Middle frontal gyrus (tissue), 1 donor: ENCODE measurements around the gene OPCML.

Experiments used
- DNase-seq: peaks from one replicate; pipeline ENCODE4 v3.0.0-alpha.2; 2015; ENCODE audit warnings: low spot score; ENCODE audit errors: extremely low spot score

Gene OPCML

GRCh38 chr11:132685174-132685611 is 847.1 kb downstream of the OPCML start:
- no peak for DNase-seq

DNA sequence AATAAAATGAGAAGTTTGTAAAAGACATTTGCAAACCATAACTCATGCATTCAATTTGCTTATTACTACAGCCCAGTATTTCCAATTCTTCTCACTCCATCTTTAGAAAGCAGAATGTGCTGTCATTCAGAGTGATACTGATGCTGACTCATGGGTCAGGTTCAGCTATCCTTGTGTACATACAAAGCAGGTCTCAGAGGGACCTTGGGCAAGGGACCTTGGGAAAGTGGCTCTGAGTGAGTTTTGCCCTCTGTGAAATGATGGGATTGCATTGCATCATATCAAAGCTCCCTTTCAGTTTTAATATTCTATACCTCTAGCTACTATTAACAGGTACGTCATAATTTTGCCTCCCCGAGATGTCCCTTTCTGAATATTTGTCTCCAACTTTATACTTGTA is 848.7 kb downstream of the OPCML start:
- DNase-seq, result no peak

- DNase-seq, result no peak
Measured at GRCh38 chr11:132681971-132682370, 850.3 kb downstream of the OPCML start.

DNA sequence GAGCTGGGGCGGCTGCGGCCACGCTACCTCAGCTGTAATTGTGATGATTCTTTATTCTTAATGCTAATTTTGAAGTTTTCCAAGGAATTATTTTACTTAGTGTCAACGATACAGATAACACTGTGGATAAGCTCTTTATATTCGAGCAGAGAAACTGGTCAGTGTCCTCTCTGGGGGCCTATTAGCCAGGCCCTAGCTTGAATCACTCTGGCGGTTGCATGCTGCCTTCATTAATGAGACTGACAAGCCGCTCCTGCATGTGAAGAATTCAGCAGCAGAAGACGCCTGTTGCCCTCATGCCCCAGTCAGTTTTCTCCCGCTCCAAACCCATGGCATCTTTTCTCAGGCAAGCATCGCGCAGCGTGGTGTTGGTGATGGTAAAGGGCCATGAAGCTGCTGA is 851.7 kb downstream of the OPCML start:
- DNase-seq, result no peak

DNA sequence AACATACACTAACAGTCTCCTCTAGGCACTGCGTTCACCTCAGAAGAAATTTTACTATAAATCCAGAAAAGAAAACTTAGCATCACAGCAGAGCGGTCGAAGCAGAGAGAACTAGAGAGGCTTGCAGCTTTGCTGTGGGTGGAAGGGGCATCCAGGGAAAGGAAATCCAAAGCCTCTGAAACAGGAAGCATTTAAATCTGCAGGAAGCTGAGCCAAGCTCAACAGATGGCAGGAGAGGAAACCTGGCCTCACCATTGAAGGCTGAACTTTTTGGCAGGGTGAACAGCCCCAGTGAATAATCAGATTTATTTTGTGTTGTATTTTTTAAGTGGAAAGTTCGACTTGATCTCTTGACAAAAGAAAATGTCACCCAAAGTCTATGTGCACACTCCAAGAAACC is 858.1 kb downstream of the OPCML start:
- no peak for DNase-seq

- no peak for DNase-seq
Measured at GRCh38 chr11:132671851-132672370, 860.4 kb downstream of the OPCML start.

DNA sequence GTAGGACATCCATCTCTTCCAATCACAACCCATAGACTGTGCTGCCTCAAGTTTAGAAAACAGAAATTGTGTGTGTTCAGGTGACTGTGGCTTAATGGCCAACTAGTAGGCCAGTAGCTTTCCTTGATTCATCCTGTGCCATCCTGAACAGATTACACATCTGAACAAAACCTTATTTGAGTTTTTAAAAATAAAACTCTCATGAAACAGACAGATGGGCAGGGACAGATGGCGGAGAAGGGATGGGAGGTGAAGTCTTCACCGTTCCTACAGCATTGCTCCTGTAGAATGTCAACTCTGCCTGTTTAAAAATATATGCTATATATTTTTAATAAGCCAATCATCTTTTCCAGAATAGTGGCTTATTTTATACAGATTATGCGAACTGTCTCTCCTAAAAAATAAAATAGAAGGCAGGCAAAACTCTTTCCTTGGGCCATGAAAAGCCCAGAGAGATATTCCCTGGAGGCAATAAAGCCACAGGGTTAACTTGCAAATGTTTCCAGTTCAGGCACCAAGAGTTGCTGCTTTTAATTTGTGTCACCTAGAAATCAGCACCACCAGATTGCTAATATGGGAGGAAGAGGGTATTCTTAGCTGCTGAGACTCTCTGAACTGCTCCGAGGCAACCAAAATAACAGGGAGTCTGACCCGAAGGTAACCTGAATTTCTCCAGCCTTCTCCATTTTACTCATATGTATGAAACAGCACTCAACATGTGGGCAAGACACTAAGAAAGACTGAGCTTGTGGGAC is 861.2 kb downstream of the OPCML start:
- no peak for DNase-seq

DNA sequence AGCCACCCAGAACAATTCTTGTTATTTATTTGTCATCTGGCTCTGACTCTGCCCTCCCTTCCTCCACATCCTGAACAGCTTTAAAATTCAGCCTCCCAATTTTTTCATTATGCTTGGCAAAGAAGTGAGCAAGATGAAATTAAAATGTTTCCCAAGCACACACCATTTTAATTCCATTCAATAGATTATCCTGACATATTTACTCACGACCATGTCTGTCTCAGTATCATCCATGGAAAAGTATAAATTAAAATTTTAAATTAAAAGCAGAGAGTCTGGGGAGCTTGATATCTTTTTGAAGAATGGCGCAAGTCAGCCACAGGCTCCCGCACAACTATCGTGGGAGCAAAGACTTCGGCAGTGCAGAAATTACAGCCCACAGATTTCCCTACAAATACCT is 862.4 kb downstream of the OPCML start:
- no peak for DNase-seq

DNA sequence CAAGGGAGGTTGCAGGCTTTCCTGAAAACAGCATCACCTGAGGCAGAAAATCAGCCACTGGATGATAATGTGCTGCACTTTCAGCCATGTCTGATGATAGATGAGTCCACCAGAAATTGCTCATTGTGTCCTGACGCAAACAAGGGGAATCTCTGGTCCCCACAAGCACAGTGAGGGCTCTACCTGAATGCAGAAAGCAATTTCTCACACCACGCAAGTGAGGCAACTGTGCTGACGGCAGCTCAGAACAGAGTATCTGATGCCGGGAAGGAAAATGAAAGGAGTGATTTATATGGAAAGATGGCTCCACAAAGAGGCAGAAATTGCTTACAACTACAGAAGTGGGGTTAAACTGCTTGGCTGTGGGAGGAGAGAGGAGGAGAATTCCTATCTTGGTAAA is 867.1 kb downstream of the OPCML start:
- DNase-seq, result no peak

DNA sequence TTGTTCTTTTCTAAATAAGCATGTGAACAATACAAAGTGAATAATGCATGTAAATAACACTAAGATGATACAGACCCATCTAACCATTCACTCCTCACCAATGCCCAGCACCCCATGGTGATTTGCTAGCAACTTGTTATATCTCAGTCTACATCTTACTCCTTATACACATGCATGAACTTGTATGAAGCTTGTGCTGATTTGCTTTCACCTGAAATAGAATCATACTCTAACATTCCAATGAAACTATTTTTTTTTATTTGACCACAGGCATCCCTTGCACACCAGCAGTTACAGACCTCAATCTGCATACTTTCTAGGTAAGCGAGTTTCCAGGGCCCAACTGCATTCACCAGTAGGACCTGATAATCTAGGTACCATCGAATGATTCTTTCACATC is 873.6 kb downstream of the OPCML start:
- DNase-seq, result no peak

GRCh38 chr11:132658004-132658403 is 874.3 kb downstream of the OPCML start:
- no peak for DNase-seq

DNA sequence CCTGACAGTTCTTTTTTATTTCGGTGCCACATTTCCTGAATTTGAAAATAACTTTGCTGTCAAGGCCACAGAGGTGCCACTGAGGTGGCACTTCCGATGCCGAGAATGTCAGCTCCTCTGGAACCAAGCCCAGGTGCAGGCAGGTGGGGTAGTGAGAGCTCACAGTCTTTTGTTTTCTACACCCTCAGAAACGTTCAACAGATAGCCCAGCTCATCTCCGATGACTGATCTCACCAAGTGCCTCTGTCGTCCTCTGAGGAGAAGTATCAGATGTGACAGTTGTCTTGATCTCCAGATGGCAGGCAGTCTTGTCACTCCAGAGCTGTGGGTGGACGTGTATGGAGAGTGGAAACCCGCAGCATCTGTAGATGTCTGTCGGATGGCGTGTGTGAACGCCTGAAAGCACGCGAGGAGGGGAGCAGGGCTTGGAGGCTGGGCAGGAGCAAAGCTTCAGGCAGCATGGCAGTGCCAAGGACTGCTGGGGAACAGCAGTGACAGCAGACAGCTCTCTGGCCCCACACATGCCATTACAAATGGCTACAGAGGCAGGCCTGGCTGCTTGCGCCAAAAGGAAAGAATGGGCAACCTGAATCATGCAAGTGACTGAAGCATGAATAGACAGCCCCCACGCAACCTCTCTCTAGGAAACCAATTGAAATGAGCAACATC is 877.0 kb downstream of the OPCML start:
- no peak for DNase-seq

DNA sequence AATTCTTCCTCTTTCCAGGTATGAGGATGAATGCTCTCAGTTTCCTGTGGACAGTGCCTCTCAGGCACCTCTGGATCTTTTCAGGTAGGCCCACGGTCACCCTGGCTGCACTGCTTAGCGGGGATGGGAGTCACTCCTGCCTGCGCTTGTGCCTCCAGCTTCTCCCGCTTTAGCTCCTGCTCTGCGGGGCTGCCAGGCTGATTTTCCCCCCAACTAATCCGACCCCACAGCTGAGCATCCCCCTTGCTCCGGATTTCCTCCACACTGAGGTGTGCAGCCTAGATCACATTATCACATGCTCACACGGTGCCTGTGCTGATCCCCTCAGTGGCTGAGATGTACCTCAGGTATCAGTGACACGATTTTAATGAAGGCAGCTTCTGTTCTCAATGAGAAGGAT is 879.1 kb downstream of the OPCML start:
- DNase-seq, result no peak

- DNase-seq, result no peak
Measured at GRCh38 chr11:132650969-132651720, 881.2 kb downstream of the OPCML start.

DNA sequence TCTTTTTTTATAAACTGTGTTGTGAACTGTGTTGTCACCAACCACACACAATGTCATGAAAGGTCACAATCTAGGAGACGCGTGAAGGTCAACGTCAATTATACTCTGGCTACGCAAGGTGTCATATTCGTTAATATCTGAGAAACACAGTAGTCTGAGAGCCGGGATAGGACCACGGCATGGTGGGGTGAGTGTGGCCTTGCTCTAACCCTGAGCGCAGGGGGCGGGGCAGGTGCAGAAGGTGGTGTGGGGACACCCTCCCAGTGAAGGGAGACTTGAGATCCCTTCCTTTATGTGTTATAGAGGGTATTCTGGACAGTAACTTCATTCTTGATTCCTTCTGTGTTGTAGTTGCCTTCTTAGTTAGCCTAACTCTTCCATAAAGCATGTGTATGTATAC is 883.0 kb downstream of the OPCML start:
- no peak for DNase-seq

DNA sequence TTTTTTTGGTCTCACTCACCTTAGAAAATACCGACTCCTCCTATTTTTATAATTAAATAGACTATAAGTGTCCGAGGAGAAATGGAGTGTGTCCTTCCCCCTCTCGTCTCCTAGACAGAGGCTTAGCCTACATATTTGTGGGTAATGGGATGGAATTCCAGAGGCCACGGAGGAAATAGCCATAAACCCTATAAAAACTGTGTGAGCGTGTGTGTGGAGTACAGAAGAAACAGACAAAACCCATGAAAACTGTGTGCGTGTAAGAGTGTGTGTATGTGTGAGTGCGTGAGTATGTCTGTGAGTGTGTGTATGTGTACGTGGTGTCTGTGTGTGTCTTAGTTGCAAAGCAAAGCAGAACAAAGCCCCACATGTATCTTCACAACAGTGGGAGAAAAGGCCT is 883.5 kb downstream of the OPCML start:
- no peak for DNase-seq

- DNase-seq, result no peak
Measured at GRCh38 chr11:132646890-132647289, 885.4 kb downstream of the OPCML start.

DNA sequence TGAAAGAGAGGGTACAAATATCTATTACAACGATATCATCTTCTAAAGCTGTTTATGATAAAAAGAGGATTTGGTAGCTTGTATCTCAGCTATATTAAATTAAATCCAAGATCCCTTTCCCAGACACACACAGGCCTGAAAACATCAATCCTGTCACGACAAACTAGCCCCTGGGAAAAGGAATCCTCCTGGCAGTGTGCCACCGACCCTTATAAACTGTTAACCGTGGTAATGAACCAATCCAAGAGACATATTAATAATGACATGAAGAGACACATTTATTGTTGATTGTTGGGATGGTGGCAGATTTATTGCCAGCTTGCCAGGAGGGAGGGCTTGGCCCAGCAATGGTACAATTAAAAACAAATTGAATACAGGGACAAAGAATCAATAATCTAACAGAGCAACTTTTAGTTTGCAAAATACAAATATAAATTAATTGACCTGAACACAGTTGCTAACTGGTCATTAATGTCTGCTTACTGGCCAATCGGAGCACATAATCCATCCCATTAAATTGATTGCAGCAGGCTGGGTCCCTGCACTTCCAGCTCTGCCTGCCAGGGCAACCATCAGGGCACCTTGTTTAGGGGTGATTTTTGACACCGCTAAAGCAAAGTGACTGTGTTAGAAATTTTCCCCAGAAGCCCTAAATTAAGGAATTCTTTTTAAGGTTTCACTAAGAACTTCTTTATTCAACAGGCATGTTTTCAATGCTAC is 887.6 kb downstream of the OPCML start:
- DNase-seq, result no peak

GRCh38 chr11:132643239-132643638 is 889.1 kb downstream of the OPCML start:
- no peak for DNase-seq

GRCh38 chr11:132640952-132641351 is 891.3 kb downstream of the OPCML start:
- DNase-seq, result no peak

GRCh38 chr11:132639986-132640385 is 892.3 kb downstream of the OPCML start:
- no peak for DNase-seq
